ENCODE measurements around the gene USPL1.
"Not testable (repeated sequence)": the region's sequence is repeated elsewhere in the genome, so short reads cannot be mapped to it uniquely, and the experiment has no call there.

Gene USPL1

DNA sequence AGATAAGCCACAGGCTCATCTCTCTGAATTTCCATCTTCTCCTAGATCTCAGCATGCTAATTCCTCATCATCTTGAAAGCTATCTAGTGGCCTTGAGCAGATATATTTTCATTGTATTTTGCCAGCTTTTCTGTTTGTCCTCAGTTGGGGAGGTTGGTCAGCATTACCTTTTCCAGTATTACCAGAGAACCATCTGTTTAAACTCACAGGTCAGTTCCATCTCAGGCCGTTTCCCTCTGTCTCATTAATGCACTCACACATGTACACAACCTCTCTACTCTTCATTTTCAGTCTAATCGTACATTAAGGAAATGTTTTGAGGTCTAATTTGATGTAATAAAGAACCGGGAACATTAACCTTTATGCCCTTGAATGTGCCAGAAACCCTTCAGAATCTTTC, 29.7 kb downstream of the USPL1 start:
- no peak for TF ChIP-seq GABPA (IDR thresholded peaks at IDR 0.05; ENCODE audit: low read depth)
- no peak for TF ChIP-seq POLR2AphosphoS5 (IDR thresholded peaks at IDR 0.05; ENCODE audit: low read depth)
- no peak for TF ChIP-seq SPI1 (IDR thresholded peaks at IDR 0.05; ENCODE audit: borderline replicate concordance, low read depth)
- TF ChIP-seq, protein P1, sequence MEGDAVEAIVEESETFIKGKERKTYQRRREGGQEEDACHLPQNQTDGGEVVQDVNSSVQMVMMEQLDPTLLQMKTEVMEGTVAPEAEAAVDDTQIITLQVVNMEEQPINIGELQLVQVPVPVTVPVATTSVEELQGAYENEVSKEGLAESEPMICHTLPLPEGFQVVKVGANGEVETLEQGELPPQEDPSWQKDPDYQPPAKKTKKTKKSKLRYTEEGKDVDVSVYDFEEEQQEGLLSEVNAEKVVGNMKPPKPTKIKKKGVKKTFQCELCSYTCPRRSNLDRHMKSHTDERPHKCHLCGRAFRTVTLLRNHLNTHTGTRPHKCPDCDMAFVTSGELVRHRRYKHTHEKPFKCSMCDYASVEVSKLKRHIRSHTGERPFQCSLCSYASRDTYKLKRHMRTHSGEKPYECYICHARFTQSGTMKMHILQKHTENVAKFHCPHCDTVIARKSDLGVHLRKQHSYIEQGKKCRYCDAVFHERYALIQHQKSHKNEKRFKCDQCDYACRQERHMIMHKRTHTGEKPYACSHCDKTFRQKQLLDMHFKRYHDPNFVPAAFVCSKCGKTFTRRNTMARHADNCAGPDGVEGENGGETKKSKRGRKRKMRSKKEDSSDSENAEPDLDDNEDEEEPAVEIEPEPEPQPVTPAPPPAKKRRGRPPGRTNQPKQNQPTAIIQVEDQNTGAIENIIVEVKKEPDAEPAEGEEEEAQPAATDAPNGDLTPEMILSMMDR (IDR thresholded peaks at IDR 0.05; ENCODE audit: insufficient read depth, low read length) = no peak
- TF ChIP-seq, protein P2, sequence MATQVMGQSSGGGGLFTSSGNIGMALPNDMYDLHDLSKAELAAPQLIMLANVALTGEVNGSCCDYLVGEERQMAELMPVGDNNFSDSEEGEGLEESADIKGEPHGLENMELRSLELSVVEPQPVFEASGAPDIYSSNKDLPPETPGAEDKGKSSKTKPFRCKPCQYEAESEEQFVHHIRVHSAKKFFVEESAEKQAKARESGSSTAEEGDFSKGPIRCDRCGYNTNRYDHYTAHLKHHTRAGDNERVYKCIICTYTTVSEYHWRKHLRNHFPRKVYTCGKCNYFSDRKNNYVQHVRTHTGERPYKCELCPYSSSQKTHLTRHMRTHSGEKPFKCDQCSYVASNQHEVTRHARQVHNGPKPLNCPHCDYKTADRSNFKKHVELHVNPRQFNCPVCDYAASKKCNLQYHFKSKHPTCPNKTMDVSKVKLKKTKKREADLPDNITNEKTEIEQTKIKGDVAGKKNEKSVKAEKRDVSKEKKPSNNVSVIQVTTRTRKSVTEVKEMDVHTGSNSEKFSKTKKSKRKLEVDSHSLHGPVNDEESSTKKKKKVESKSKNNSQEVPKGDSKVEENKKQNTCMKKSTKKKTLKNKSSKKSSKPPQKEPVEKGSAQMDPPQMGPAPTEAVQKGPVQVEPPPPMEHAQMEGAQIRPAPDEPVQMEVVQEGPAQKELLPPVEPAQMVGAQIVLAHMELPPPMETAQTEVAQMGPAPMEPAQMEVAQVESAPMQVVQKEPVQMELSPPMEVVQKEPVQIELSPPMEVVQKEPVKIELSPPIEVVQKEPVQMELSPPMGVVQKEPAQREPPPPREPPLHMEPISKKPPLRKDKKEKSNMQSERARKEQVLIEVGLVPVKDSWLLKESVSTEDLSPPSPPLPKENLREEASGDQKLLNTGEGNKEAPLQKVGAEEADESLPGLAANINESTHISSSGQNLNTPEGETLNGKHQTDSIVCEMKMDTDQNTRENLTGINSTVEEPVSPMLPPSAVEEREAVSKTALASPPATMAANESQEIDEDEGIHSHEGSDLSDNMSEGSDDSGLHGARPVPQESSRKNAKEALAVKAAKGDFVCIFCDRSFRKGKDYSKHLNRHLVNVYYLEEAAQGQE (IDR thresholded peaks at IDR 0.05; ENCODE audit: insufficient replicate concordance, low read depth) = no peak
- H3K27ac ChIP-seq (replicated peaks) = no peak overlapping the region
- no peaks in the 10 kb centered on the region for H3K27me3 ChIP-seq (ENCODE audit: insufficient read depth, poor library complexity, severe bottlenecking)
- no peak overlapping the region for H3K4me3 ChIP-seq (replicated peaks; ENCODE audit: insufficient read depth, low read length)
- no peak for DNase-seq (ENCODE audit: low read depth in 1 of 2, low spot score in 1 of 2)

DNA sequence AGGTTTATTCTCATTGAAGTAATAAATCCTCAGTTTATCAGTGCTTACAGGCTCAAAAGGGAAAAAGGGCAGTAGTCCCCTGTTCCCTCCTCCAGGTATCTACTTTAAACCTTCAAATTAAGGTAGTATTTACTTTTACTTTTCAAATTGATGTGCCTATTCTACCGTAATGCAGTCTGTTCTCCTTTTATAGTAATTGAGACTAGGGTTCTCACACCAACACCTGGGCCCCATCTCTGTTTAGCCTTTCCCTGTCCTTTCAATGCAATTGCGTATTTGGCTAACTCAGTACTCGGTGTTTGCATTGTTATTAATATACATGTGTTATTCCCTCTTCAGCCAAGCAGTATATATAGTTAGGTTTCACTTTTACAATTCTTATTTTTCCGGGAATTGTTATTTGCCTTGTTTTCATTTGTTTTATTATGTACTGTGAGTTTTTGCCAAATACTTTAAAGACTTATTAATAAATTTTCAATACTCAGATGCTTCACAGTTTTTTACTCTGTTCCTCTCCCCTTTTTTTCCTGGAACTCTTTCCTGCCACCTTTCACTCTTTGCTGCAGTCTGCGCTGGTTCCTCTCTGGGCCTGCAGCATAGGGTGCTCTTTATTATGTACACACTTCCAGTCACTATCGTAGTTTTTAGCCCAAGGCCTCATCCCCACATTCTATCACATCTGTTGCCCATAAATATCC, 30.3 kb downstream of the USPL1 start:
- no peak overlapping the region for H3K27ac ChIP-seq (replicated peaks)
- DNase-seq (ENCODE audit: low read depth in 1 of 2, low spot score in 1 of 2) = no peak
- TF ChIP-seq, protein P2 (IDR thresholded peaks at IDR 0.05; ENCODE audit: insufficient replicate concordance, low read depth) = no peak
- TF ChIP-seq, protein P1 (IDR thresholded peaks at IDR 0.05; ENCODE audit: insufficient read depth, low read length) = no peak
- no peak for TF ChIP-seq POLR2AphosphoS5 (IDR thresholded peaks at IDR 0.05; ENCODE audit: low read depth)
- no peak for TF ChIP-seq GABPA (IDR thresholded peaks at IDR 0.05; ENCODE audit: low read depth)
- TF ChIP-seq SPI1 (IDR thresholded peaks at IDR 0.05; ENCODE audit: borderline replicate concordance, low read depth) = no peak
- H3K27me3 ChIP-seq (ENCODE audit: insufficient read depth, poor library complexity, severe bottlenecking) = no peaks in the 10 kb centered on the region
- no peak overlapping the region for H3K4me3 ChIP-seq (replicated peaks; ENCODE audit: insufficient read depth, low read length)

DNA sequence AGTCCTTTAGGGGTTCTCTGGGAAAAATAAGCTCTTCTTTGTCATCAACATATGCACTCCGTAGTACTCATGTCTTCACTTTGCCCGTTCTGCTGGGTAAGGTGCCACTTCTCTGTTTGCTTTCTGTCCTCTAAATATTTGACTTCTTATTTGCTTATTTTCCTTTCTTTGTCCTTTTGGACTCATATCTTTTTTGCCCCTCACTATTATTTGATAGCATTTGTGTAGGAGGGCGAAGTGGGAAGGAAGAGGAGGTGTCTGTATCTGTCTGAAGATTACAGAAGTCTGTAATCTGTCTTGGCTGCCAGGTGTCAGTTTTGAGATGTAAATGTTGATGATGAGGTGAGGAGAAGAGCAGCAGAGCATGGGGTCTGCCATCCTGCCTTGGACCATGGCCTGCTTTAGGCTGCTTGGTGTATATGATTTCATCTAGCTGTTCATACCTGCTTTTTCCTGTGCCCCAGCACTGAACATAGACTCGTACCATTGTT, 30.8 kb downstream of the USPL1 start:
- H3K27ac ChIP-seq (replicated peaks) = no peak overlapping the region
- H3K4me3 ChIP-seq (replicated peaks; ENCODE audit: insufficient read depth, low read length) = no peak overlapping the region
- TF ChIP-seq, protein P1 (IDR thresholded peaks at IDR 0.05; ENCODE audit: insufficient read depth, low read length) = no peak
- TF ChIP-seq POLR2AphosphoS5 (IDR thresholded peaks at IDR 0.05; ENCODE audit: low read depth) (no peak), SPI1 (IDR thresholded peaks at IDR 0.05; ENCODE audit: borderline replicate concordance, low read depth) (no peak), GABPA (IDR thresholded peaks at IDR 0.05; ENCODE audit: low read depth) (no peak)
- TF ChIP-seq, protein P2 (IDR thresholded peaks at IDR 0.05; ENCODE audit: insufficient replicate concordance, low read depth) = no peak
- no peak for DNase-seq (ENCODE audit: low read depth in 1 of 2, low spot score in 1 of 2)
- no peaks in the 10 kb centered on the region for H3K27me3 ChIP-seq (ENCODE audit: insufficient read depth, poor library complexity, severe bottlenecking)

DNA sequence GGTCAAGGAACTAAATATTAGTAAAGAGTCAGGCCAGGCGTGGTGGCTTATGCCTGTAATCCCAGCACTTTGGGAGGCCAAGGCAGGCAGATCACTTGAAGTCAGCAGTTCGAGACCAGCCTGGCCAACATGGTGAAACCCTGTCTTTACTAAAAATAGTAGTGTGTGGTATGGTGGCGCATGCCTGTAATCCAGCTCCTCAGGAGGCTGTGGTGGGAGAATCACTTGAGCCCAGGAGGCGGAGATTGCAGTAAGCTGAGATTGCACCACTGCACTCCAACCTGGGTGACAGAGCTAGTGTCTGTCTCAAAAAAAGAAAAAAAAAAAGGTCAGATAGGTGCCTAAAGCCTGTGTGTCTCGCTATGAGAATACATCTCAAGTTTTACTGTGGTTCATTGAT, 33.9 kb downstream of the USPL1 start:
- H3K27me3 ChIP-seq (ENCODE audit: insufficient read depth, poor library complexity, severe bottlenecking); H3K27ac ChIP-seq (replicated peaks): not testable (repeated sequence)
- peak in 1 of 2 experiments; percentile 27 for DNase-seq (ENCODE audit: low read depth in 1 of 2, low spot score in 1 of 2)

More for the DNA sequence above, 33.9 kb downstream of the USPL1 start:
- H3K4me3 ChIP-seq (replicated peaks; ENCODE audit: insufficient read depth, low read length) = not testable (repeated sequence)

All from HL-60 (cell line).